IMR-90 (cell line): ENCODE measurements around the gene MZB1.
A peak's percentile ranks its signal among the peaks of the same experiment; 100 is the strongest.

Source experiments
- FOS ChIP-seq: fragments of 150-350 bp; IDR thresholded peaks from 2 replicates; pipeline ENCODE4 v1.6.1; 2016; ENCODE audit warnings: low read depth, low read length
- MXI1 ChIP-seq: IDR thresholded peaks from 2 replicates; pipeline ENCODE4 v1.6.1; 2012; ENCODE audit warnings: low read depth, mild to moderate bottlenecking, low read length, moderate library complexity, borderline replicate concordance
- POLR2A ChIP-seq: IDR thresholded peaks from 2 replicates; pipeline ENCODE4 v1.6.1; 2012; ENCODE audit warnings: mild to moderate bottlenecking, low read depth, low read length
- RAD21 ChIP-seq: IDR thresholded peaks from 2 replicates; pipeline ENCODE4 v1.6.1; 2012; ENCODE audit warnings: low read length, improper control_type of control experiment
- RCOR1 ChIP-seq: IDR thresholded peaks from 2 replicates; pipeline ENCODE4 v1.6.1; 2012; ENCODE audit warnings: mild to moderate bottlenecking, low read length, improper control_type of control experiment; ENCODE audit not compliant: insufficient replicate concordance
- RFX5 ChIP-seq: IDR thresholded peaks from 2 replicates; pipeline ENCODE4 v1.8.0; 2012; ENCODE audit warnings: low read depth, mild to moderate bottlenecking, low read length, moderate library complexity
- TF ChIP-seq, protein P1 (sequence below): conservative IDR thresholded peaks from 2 replicates; pipeline ENCODE4 v1.5.1; 2012; ENCODE audit warnings: mild to moderate bottlenecking, low read depth, low read length, improper control_type of control experiment

GRCh38 chr5:139341689-139342422 lies 47.9 kb downstream of the MZB1 start, which contains the start of gene PAIP2:
- TF ChIP-seq, protein P1, sequence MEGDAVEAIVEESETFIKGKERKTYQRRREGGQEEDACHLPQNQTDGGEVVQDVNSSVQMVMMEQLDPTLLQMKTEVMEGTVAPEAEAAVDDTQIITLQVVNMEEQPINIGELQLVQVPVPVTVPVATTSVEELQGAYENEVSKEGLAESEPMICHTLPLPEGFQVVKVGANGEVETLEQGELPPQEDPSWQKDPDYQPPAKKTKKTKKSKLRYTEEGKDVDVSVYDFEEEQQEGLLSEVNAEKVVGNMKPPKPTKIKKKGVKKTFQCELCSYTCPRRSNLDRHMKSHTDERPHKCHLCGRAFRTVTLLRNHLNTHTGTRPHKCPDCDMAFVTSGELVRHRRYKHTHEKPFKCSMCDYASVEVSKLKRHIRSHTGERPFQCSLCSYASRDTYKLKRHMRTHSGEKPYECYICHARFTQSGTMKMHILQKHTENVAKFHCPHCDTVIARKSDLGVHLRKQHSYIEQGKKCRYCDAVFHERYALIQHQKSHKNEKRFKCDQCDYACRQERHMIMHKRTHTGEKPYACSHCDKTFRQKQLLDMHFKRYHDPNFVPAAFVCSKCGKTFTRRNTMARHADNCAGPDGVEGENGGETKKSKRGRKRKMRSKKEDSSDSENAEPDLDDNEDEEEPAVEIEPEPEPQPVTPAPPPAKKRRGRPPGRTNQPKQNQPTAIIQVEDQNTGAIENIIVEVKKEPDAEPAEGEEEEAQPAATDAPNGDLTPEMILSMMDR: peak; percentile 90
- peak; percentile 95 for TF ChIP-seq POLR2A
- no peak for TF ChIP-seq RFX5
- peak; percentile 96; the same call in 1 of the 2 replicates for TF ChIP-seq MXI1
- TF ChIP-seq FOS: no peak
- TF ChIP-seq RAD21: peak; percentile 51
- TF ChIP-seq RCOR1: no peak
